HCT116 (cell line): Measurements from ENCODE around the gene FAXDC2. TPM values are rescaled to one million over a fixed set of nuclear protein-coding genes. Genes with fewer than 3 reads are reported as not detected.

Source experiments
- ATAC-seq: fragments of 200-7000 bp; cut with Tn5 transposase; 2 replicates; pipeline ENCODE4 v1.9.1; 2020; ENCODE audit warnings: mild to moderate bottlenecking, moderate library complexity
- BruUV-seq: library from RNA; stranded (reverse); fragments of 400-500 nt; replicated peaks from 2 replicates; lab custom pipeline; 2021; lab: Mats Ljungman, UMichigan
- CTCF ChIA-PET: fragments of 300-600 bp; sonication (Branson Sonifier 250); formaldehyde crosslinking; loops from one replicate; lab custom pipeline; 2021; ENCODE audit warnings: antibody characterized with exemption; lab: Charles Lee
- POLR2A ChIA-PET: fragments of 300-600, 350-600 bp; sonication (Branson Sonifier 250); formaldehyde crosslinking; loops from one replicate; lab custom pipeline; 2021; ENCODE audit warnings: antibody characterized with exemption; lab: Charles Lee
- RAD21 ChIA-PET, 2 experiments: fragments of 300-600 bp; sonication (Branson Sonifier 250); formaldehyde crosslinking; loops; one replicate each; lab custom pipeline; 2023; ENCODE audit warnings: low total read pairs in 2 of 2; ENCODE audit not compliant: uncharacterized antibody in 2 of 2, unreplicated experiment in 2 of 2, low non-redundant PET in 1 of 2; lab: Charles Lee
- DNase-seq: peaks from one replicate; pipeline ENCODE4 v3.0.0-alpha.2; 2010; ENCODE audit warnings: low read depth, low spot score
- H2AFZ ChIP-seq: fragments of 200-600 bp; shearing (Covaris generic), sonication (generic); 2 replicates; pipeline ENCODE4 v1.6.1; 2017; ENCODE audit warnings: low read depth, mixed run types, mixed read lengths, antibody characterized with exemption, low read length; ENCODE audit not compliant: poor library complexity, severe bottlenecking
- H3K27ac ChIP-seq: 2 replicates; pipeline ENCODE4 v1.5.1; 2012; ENCODE audit warnings: low read depth, low read length
- H3K27me3 ChIP-seq: fragments of 200-600 bp; sonication (generic); 2 replicates; pipeline ENCODE4 v1.6.1; 2016; ENCODE audit warnings: mixed run types, low read length, mixed read lengths; ENCODE audit not compliant: insufficient read depth
- H3K36me3 ChIP-seq, 2 experiments: fragments of 200-500 bp in 1 of 2; fragments of 200-600 bp in 1 of 2; sonication (Bioruptor generic) in 1 of 2; sonication (generic) in 1 of 2; 2 replicates each; pipeline versions ENCODE4 v1.5.1 to v1.6.1; 2014 to 2016; ENCODE audit warnings: low read length in 2 of 2, inconsistent platforms in 1 of 2, mixed read lengths in 1 of 2, mixed run types in 1 of 2; ENCODE audit not compliant: insufficient read depth in 2 of 2, control insufficient read depth in 1 of 2
- H3K4me1 ChIP-seq, 2 experiments: fragments of 200-600 bp in 1 of 2; sonication (generic) in 1 of 2; 2 replicates each; pipeline versions ENCODE4 v1.5.1 to v1.6.1; 2012 to 2017; ENCODE audit warnings: low read length in 2 of 2, inconsistent platforms in 1 of 2, mild to moderate bottlenecking in 1 of 2, mixed read lengths in 1 of 2, mixed run types in 1 of 2, moderate library complexity in 1 of 2; ENCODE audit not compliant: insufficient read depth in 2 of 2, control insufficient read depth in 1 of 2
- H3K4me2 ChIP-seq: fragments of 200-600 bp; sonication (generic); 2 replicates; pipeline ENCODE4 v1.6.1; 2017; ENCODE audit warnings: mixed run types, low read length, mixed read lengths
- H3K4me3 ChIP-seq, 2 experiments: fragments of 200-600 bp in 1 of 2; sonication (generic) in 1 of 2; replicated peaks in 1 of 2; 2 replicates each; pipeline ENCODE4 v1.5.1; 2011 to 2016; ENCODE audit warnings: low read length in 2 of 2, control low read depth in 1 of 2, low read depth in 1 of 2, mild to moderate bottlenecking in 1 of 2, mixed read lengths in 1 of 2, mixed run types in 1 of 2
- H3K79me2 ChIP-seq: fragments of 200-600 bp; sonication (generic); 2 replicates; pipeline ENCODE4 v1.6.1; 2017; ENCODE audit warnings: mild to moderate bottlenecking, mixed run types, low read length, moderate library complexity, mixed read lengths; ENCODE audit not compliant: insufficient read depth
- H3K9ac ChIP-seq: fragments of 200-600 bp; sonication (generic); 2 replicates; pipeline ENCODE4 v1.6.1; 2016; ENCODE audit warnings: low read length, mixed read lengths
- H3K9me2 ChIP-seq: fragments of 200-600 bp; sonication (generic), shearing (Covaris generic); 2 replicates; pipeline ENCODE4 v1.6.1; 2017; ENCODE audit warnings: mixed run types, mild to moderate bottlenecking, moderate library complexity; ENCODE audit not compliant: insufficient read depth
- H3K9me3 ChIP-seq, 2 experiments: fragments of 200-500 bp in 1 of 2; fragments of 200-600 bp in 1 of 2; sonication (Bioruptor generic) in 1 of 2; sonication (generic) in 1 of 2; 2 replicates each; pipeline ENCODE4 v1.6.1; 2014 to 2017; ENCODE audit warnings: low read length in 2 of 2, mixed read lengths in 2 of 2, inconsistent platforms in 1 of 2, low read depth in 1 of 2, mild to moderate bottlenecking in 1 of 2, mixed run types in 1 of 2, moderate library complexity in 1 of 2; ENCODE audit not compliant: control insufficient read depth in 1 of 2, insufficient read depth in 1 of 2
- H4K20me1 ChIP-seq: fragments of 200-600 bp; sonication (generic), shearing (Covaris generic); 2 replicates; pipeline ENCODE4 v1.6.1; 2017; ENCODE audit warnings: mixed run types, mild to moderate bottlenecking, moderate library complexity; ENCODE audit not compliant: insufficient read depth
- CBX3 ChIP-seq: IDR thresholded peaks from 2 replicates; pipeline ENCODE4 v1.6.1; 2012; ENCODE audit warnings: low read depth
- CEBPB ChIP-seq: IDR thresholded peaks from 2 replicates; pipeline ENCODE4 v1.6.1; 2012; ENCODE audit warnings: low read depth
- CTCF ChIP-seq, 3 experiments: fragments of 200-600 bp in 1 of 3; sonication (generic) in 1 of 3; IDR thresholded peaks in 2 of 3; conservative IDR thresholded peaks in 1 of 3; 2 replicates each; pipeline ENCODE4 v1.5.1; 2012 to 2017; ENCODE audit warnings: low read depth in 2 of 3, low read length in 2 of 3, antibody characterized with exemption in 1 of 3, borderline replicate concordance in 1 of 3, control low read depth in 1 of 3, mild to moderate bottlenecking in 1 of 3, mixed read lengths in 1 of 3, mixed run types in 1 of 3, moderate library complexity in 1 of 3; ENCODE audit not compliant: insufficient read depth in 1 of 3
- EGR1 ChIP-seq: IDR thresholded peaks from 2 replicates; pipeline ENCODE4 v1.6.1; 2012; ENCODE audit warnings: low read depth
- ELF1 ChIP-seq: IDR thresholded peaks from 2 replicates; pipeline ENCODE4 v1.6.1; 2012; ENCODE audit warnings: low read depth, borderline replicate concordance
- EZH2phosphoT487 ChIP-seq: fragments of 200-600 bp; IDR thresholded peaks from 2 replicates; pipeline ENCODE4 v1.6.1; 2018; ENCODE audit warnings: antibody characterized with exemption, borderline replicate concordance
- FOSL1 ChIP-seq: IDR thresholded peaks from 2 replicates; pipeline ENCODE4 v1.6.1; 2012; ENCODE audit warnings: low read depth
- JUND ChIP-seq: IDR thresholded peaks from 2 replicates; pipeline ENCODE4 v1.6.1; 2012
- MAX ChIP-seq: IDR thresholded peaks from 2 replicates; pipeline ENCODE4 v1.6.1; 2012
- POLR2A ChIP-seq: IDR thresholded peaks from 2 replicates; pipeline ENCODE4 v1.7.0; 2011; ENCODE audit warnings: borderline replicate concordance; ENCODE audit not compliant: insufficient read depth, insufficient read length; ENCODE audit errors: extremely low read depth
- POLR2AphosphoS5 ChIP-seq: IDR thresholded peaks from 2 replicates; pipeline ENCODE4 v1.6.1; 2011; ENCODE audit warnings: mild to moderate bottlenecking, low read depth, low read length, moderate library complexity
- RAD21 ChIP-seq: IDR thresholded peaks from 2 replicates; pipeline ENCODE4 v1.6.1; 2012; ENCODE audit warnings: low read depth, mild to moderate bottlenecking
- REST ChIP-seq: IDR thresholded peaks from 2 replicates; pipeline ENCODE4 v1.6.1; 2012; ENCODE audit warnings: low read depth
- SIN3A ChIP-seq: IDR thresholded peaks from 2 replicates; pipeline ENCODE4 v1.6.1; 2012; ENCODE audit warnings: low read depth
- SRF ChIP-seq: IDR thresholded peaks from 2 replicates; pipeline ENCODE4 v1.6.1; 2012; ENCODE audit warnings: low read depth
- TCF7L2 ChIP-seq: IDR thresholded peaks from 2 replicates; pipeline ENCODE4 v1.7.0; 2011; ENCODE audit warnings: borderline replicate concordance, inconsistent platforms; ENCODE audit not compliant: insufficient read depth, insufficient read length; ENCODE audit errors: extremely low read depth
- YY1 ChIP-seq: IDR thresholded peaks from 2 replicates; pipeline ENCODE4 v1.6.1; 2011; ENCODE audit warnings: low read length, low read depth, moderate library complexity, mild to moderate bottlenecking; ENCODE audit not compliant: insufficient replicate concordance; ENCODE audit errors: extremely low read depth
- ZFX ChIP-seq: fragments of 450-650 bp; IDR thresholded peaks from 2 replicates; pipeline ENCODE4 v1.6.1; 2017
- ZNF274 ChIP-seq: fragments of 200-500 bp; sonication (Bioruptor generic); IDR thresholded peaks from 2 replicates; pipeline ENCODE4 v1.6.1; 2014; ENCODE audit warnings: mild to moderate bottlenecking, low read depth, low read length, inconsistent platforms
- intact Hi-C: fragments of 100-400 bp; cut with micrococcal nuclease; formaldehyde crosslinking; loops from 2 replicates; pipeline ENCODE4 v1.10.0; 2022
- total RNA-seq: library from RNA; stranded (reverse); gene quantifications from one replicate; pipeline ENCODE4 v1.2.1, GENCODE V29; 2021; ENCODE audit not compliant: unreplicated experiment
- TF ChIP-seq, protein P1 (sequence below): IDR thresholded peaks from 2 replicates; pipeline ENCODE4 v1.6.1; 2011; ENCODE audit warnings: mild to moderate bottlenecking, low read length, moderate library complexity; ENCODE audit not compliant: insufficient replicate concordance; ENCODE audit errors: extremely low read depth

FAXDC2 gene
- total RNA-seq, 1 experiment from 2014 or later, result 0.22 TPM

GRCh38 chr5:154783774-154784460 is 66.5 kb downstream of the FAXDC2 start:
- no peaks in the 10 kb centered on the region for H3K27me3 ChIP-seq
- no peaks in the 10 kb centered on the region for H3K9me3 ChIP-seq
- H3K9me2 ChIP-seq, result no peaks in the 10 kb centered on the region
- DNase-seq, result no peak
- H3K4me1 ChIP-seq, result peaks cover 4 to 17% of the 10 kb centered on the region in 2 experiments; a peak in 3 of 4 replicates
- H2AFZ ChIP-seq, result no peak overlapping the region
- no peak overlapping the region for H3K27ac ChIP-seq
- no peak overlapping the region for H3K9ac ChIP-seq
- 0 out of 4 replicates have a peak, but pooled peaks cover 0 to 8% of the 10 kb centered on the region in 2 experiments for H3K36me3 ChIP-seq
- CTCF ChIA-PET, result no interaction called here
- no TSS peak for BruUV-seq
- no peak overlapping the region for H3K4me2 ChIP-seq
- peaks cover 54% of the 10 kb centered on the region; the same call in 1 of the 2 replicates for H4K20me1 ChIP-seq
- peaks cover 100% of the 10 kb centered on the region for H3K79me2 ChIP-seq
- POLR2A ChIA-PET, result no interaction called here
- no peak for ATAC-seq
- RAD21 ChIA-PET, result no interaction called here
- intact Hi-C loops, result no loop called here
- TF ChIP-seq TCF7L2 (no peak), POLR2AphosphoS5 (no peak), ZFX (no peak), EGR1 (no peak), CBX3 (no peak), MAX (no peak), REST (no peak), RAD21 (no peak), SRF (no peak), ELF1 (no peak), POLR2A (no peak), CTCF (IDR thresholded peaks at IDR 0.05 in 2 of 3, conservative IDR thresholded peaks at IDR 0.05 in 1 of 3; ENCODE audit: borderline replicate concordance in 1 of 3, insufficient read depth in 1 of 3, low read depth in 2 of 3, low read length in 2 of 3) (no peak), CEBPB (no peak), JUND (no peak), FOSL1 (no peak), SIN3A (no peak), ZNF274 (no peak), EZH2phosphoT487 (no peak), YY1 (no peak)
- TF ChIP-seq, protein P1, sequence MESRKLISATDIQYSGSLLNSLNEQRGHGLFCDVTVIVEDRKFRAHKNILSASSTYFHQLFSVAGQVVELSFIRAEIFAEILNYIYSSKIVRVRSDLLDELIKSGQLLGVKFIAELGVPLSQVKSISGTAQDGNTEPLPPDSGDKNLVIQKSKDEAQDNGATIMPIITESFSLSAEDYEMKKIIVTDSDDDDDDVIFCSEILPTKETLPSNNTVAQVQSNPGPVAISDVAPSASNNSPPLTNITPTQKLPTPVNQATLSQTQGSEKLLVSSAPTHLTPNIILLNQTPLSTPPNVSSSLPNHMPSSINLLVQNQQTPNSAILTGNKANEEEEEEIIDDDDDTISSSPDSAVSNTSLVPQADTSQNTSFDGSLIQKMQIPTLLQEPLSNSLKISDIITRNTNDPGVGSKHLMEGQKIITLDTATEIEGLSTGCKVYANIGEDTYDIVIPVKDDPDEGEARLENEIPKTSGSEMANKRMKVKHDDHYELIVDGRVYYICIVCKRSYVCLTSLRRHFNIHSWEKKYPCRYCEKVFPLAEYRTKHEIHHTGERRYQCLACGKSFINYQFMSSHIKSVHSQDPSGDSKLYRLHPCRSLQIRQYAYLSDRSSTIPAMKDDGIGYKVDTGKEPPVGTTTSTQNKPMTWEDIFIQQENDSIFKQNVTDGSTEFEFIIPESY, result no peak
- H3K4me3 ChIP-seq, result no peak overlapping the region
